SK-N-SH (cell line): ENCODE data around the gene TRIM23. TPM values are rescaled to one million over a fixed set of nuclear protein-coding genes. Genes with fewer than 3 reads are reported as not detected.

Experiments used
- CTCF ChIA-PET: fragments of 300-600, 350-600 bp; formaldehyde crosslinking; extraction: SDS; loops from one replicate; lab custom pipeline; 2021; lab: Yijun Ruan, JAX
- POLR2A ChIA-PET: fragments of 350-600 bp; sonication (Branson Sonifier 250); formaldehyde crosslinking; extraction: SDS; loops from one replicate; lab custom pipeline; 2020; ENCODE audit warnings: antibody characterized with exemption, inconsistent platforms; lab: Yijun Ruan, JAX
- DNase-seq: peaks from one replicate; pipeline ENCODE4 v3.0.0; 2012
- H2AFZ ChIP-seq: fragments of 200-600 bp; sonication (generic); 2 replicates; pipeline ENCODE4 v1.8.1; 2016; ENCODE audit warnings: antibody characterized with exemption, mild to moderate bottlenecking, low read depth
- H3F3A ChIP-seq: fragments of 200-600 bp; sonication (generic); replicated peaks from 2 replicates; pipeline ENCODE3; 2016; ENCODE audit warnings: antibody characterized with exemption, mild to moderate bottlenecking; ENCODE audit not compliant: insufficient read depth
- H3K27ac ChIP-seq, 2 experiments: fragments of 200-500 bp in 1 of 2; fragments of 200-600 bp in 1 of 2; sonication (Bioruptor generic) in 1 of 2; sonication (generic), shearing (Covaris generic) in 1 of 2; 2 replicates each; pipeline versions ENCODE4 v1.5.1 to v1.6.1; 2014 to 2016; ENCODE audit warnings: low read depth in 2 of 2, inconsistent platforms in 1 of 2, low read length in 1 of 2, mild to moderate bottlenecking in 1 of 2, mixed read lengths in 1 of 2
- H3K27me3 ChIP-seq: fragments of 200-600 bp; sonication (generic), shearing (Covaris generic); 2 replicates; pipeline ENCODE4 v1.6.1; 2016; ENCODE audit warnings: mixed run types; ENCODE audit not compliant: insufficient read depth
- H3K36me3 ChIP-seq, 2 experiments: fragments of 200-500 bp in 1 of 2; fragments of 200-600 bp in 1 of 2; sonication (Bioruptor generic) in 1 of 2; sonication (generic) in 1 of 2; replicated peaks in 1 of 2; 2 replicates each; pipeline versions ENCODE3 to v1.5.1; 2014 to 2016; ENCODE audit warnings: low read length in 1 of 2, mild to moderate bottlenecking in 1 of 2; ENCODE audit not compliant: insufficient read depth in 2 of 2, control insufficient read depth in 1 of 2
- H3K4me1 ChIP-seq, 2 experiments: fragments of 200-500 bp in 1 of 2; fragments of 200-600 bp in 1 of 2; sonication (Bioruptor generic) in 1 of 2; sonication (generic), shearing (Covaris generic) in 1 of 2; 2 replicates each; pipeline versions ENCODE4 v1.5.1 to v1.6.1; 2014 to 2016; ENCODE audit warnings: low read depth in 1 of 2, low read length in 1 of 2, mixed run types in 1 of 2; ENCODE audit not compliant: insufficient read depth in 2 of 2, control insufficient read depth in 1 of 2
- H3K4me2 ChIP-seq: fragments of 200-600 bp; sonication (generic), shearing (Covaris generic); 2 replicates; pipeline ENCODE4 v1.6.1; 2017; ENCODE audit warnings: mixed run types
- H3K4me3 ChIP-seq, 2 experiments: fragments of 200-500 bp in 1 of 2; fragments of 200-600 bp in 1 of 2; sonication (Bioruptor generic) in 1 of 2; sonication (generic), shearing (Covaris generic) in 1 of 2; 2 replicates each; pipeline versions ENCODE4 v1.5.1 to v1.8.1; 2014 to 2016; ENCODE audit warnings: low read depth in 2 of 2, inconsistent platforms in 1 of 2, low read length in 1 of 2, mild to moderate bottlenecking in 1 of 2, mixed read lengths in 1 of 2, moderate library complexity in 1 of 2
- H3K79me2 ChIP-seq: fragments of 200-600 bp; sonication (generic); 2 replicates; pipeline ENCODE4 v1.8.1; 2017; ENCODE audit warnings: mild to moderate bottlenecking; ENCODE audit not compliant: insufficient read depth
- H3K9ac ChIP-seq: fragments of 200-600 bp; sonication (generic); 2 replicates; pipeline ENCODE4 v1.6.1; 2017; ENCODE audit warnings: mixed run types
- H3K9me2 ChIP-seq: fragments of 200-600 bp; sonication (generic); 2 replicates; pipeline ENCODE4 v1.6.1; 2017; ENCODE audit warnings: mixed run types
- H3K9me3 ChIP-seq: fragments of 200-600 bp; sonication (generic); 2 replicates; pipeline ENCODE4 v1.6.1; 2017; ENCODE audit warnings: mixed run types, mild to moderate bottlenecking, moderate library complexity
- H4K20me1 ChIP-seq: fragments of 200-600 bp; sonication (generic); 2 replicates; pipeline ENCODE4 v1.6.1; 2017; ENCODE audit warnings: mild to moderate bottlenecking, mixed run types; ENCODE audit not compliant: insufficient read depth
- CHD2 ChIP-seq: fragments of 150-350 bp; IDR thresholded peaks from 2 replicates; pipeline ENCODE4 v1.6.1; 2018; ENCODE audit warnings: low read length; ENCODE audit not compliant: partially characterized antibody
- EZH2phosphoT487 ChIP-seq: fragments of 200-600 bp; sonication (generic); IDR thresholded peaks from 2 replicates; pipeline ENCODE4 v1.6.1; 2017; ENCODE audit warnings: low read depth, mixed run types, mild to moderate bottlenecking, antibody characterized with exemption, moderate library complexity, borderline replicate concordance
- REST ChIP-seq: IDR thresholded peaks from 2 replicates; pipeline ENCODE4 v1.6.1; 2012; ENCODE audit warnings: mild to moderate bottlenecking, low read depth, low read length, moderate library complexity
- RFX5 ChIP-seq: IDR thresholded peaks from 2 replicates; pipeline ENCODE4 v1.6.1; 2012; ENCODE audit warnings: mild to moderate bottlenecking, improper control_type of control experiment, low read length
- YY1 ChIP-seq: IDR thresholded peaks from 2 replicates; pipeline ENCODE4 v1.4.0; 2012; ENCODE audit warnings: low read depth, mild to moderate bottlenecking
- WGBS: methylation state at CpG from one replicate; pipeline ENCODE4 v1.1.6; 2017; ENCODE audit warnings: low lambda C conversion rate; 5-methylcytosine and 5-hydroxymethylcytosine counted together
- polyA plus RNA-seq, 3 experiments: library from polyadenylated mRNA; depleted of rRNA; stranded (reverse); fragments of >200 nt; gene quantifications; 2 replicates each; pipeline ENCODE4 v1.2.3, GENCODE V29; 2012
- TF ChIP-seq, protein P1 (sequence below): fragments of 150-350 bp; IDR thresholded peaks from 2 replicates; pipeline ENCODE4 v1.6.1; 2017; ENCODE audit warnings: antibody characterized with exemption, low read length, low read depth, borderline replicate concordance
- TF ChIP-seq, protein P2 (sequence below): fragments of 200-600 bp; sonication (generic); IDR thresholded peaks from 2 replicates; pipeline ENCODE4 v1.6.1; 2017; ENCODE audit warnings: antibody characterized with exemption, mild to moderate bottlenecking, moderate library complexity

TRIM23 gene
- polyA plus RNA-seq, 1 of the 3 experiments (the other 2 are of a cell fraction), result 5.6 TPM

GRCh38 chr5:65620021-65620420, 4.1 kb downstream of the TRIM23 start (continued):
- TF ChIP-seq, protein P1, sequence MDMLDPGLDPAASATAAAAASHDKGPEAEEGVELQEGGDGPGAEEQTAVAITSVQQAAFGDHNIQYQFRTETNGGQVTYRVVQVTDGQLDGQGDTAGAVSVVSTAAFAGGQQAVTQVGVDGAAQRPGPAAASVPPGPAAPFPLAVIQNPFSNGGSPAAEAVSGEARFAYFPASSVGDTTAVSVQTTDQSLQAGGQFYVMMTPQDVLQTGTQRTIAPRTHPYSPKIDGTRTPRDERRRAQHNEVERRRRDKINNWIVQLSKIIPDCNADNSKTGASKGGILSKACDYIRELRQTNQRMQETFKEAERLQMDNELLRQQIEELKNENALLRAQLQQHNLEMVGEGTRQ, result no peak
- no peak for TF ChIP-seq EZH2phosphoT487
- TF ChIP-seq YY1, result no peak
- TF ChIP-seq, protein P2, sequence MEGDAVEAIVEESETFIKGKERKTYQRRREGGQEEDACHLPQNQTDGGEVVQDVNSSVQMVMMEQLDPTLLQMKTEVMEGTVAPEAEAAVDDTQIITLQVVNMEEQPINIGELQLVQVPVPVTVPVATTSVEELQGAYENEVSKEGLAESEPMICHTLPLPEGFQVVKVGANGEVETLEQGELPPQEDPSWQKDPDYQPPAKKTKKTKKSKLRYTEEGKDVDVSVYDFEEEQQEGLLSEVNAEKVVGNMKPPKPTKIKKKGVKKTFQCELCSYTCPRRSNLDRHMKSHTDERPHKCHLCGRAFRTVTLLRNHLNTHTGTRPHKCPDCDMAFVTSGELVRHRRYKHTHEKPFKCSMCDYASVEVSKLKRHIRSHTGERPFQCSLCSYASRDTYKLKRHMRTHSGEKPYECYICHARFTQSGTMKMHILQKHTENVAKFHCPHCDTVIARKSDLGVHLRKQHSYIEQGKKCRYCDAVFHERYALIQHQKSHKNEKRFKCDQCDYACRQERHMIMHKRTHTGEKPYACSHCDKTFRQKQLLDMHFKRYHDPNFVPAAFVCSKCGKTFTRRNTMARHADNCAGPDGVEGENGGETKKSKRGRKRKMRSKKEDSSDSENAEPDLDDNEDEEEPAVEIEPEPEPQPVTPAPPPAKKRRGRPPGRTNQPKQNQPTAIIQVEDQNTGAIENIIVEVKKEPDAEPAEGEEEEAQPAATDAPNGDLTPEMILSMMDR, result no peak
- TF ChIP-seq RFX5, result no peak

GRCh38 chr5:65612298-65612907, 11.7 kb downstream of the TRIM23 start:
- CTCF ChIA-PET, result interaction anchor here (1.5 to 1.6 kb wide), 2 partner anchors 8 to 11 kb away, joined by 3 to 5 read pairs; no protein-coding TSS in a partner anchor
- Histone ChIP-seq H3K4me3 (no peak overlapping the region), H3K27ac (no peak overlapping the region), H4K20me1 (no peaks in the 10 kb centered on the region), H3K27me3 (no peaks in the 10 kb centered on the region), H3K4me1 (no peaks in the 10 kb centered on the region), H3K9ac (no peak overlapping the region), H3K36me3 (peaks cover 67 to 73% of the 10 kb centered on the region in 2 experiments), H3K4me2 (no peak overlapping the region), H3F3A (peaks cover 12% of the 10 kb centered on the region), H3K9me3 (no peaks in the 10 kb centered on the region), H2AFZ (no peak overlapping the region), H3K9me2 (no peaks in the 10 kb centered on the region), H3K79me2 (peaks cover 28% of the 10 kb centered on the region)
- TF ChIP-seq REST (no peak), CHD2 (no peak)
- 92% methylated on average over 4 of the region's 4 CpGs for WGBS
- no peak for DNase-seq
- POLR2A ChIA-PET, result no interaction called here
